Mucosa of descending colon (tissue), 3 donors: Measurements from ENCODE around the gene CEP290. TPM values are rescaled to one million over a fixed set of nuclear protein-coding genes. Genes with fewer than 3 reads are reported as not detected.
"Not testable (repeated sequence)": the region's sequence is repeated elsewhere in the genome, so short reads cannot be mapped to it uniquely, and the experiment has no call there.

Experiments used
- ATAC-seq: fragments of 200-7000 bp; cut with Tn5 transposase; one replicate; pipeline ENCODE4 v1.9.1; 2020; ENCODE audit warnings: mild to moderate bottlenecking, moderate library complexity
- DNase-seq, 3 donors: peaks; one replicate each; pipeline ENCODE4 v3.0.0-alpha.2; 2020
- H3K36me3 ChIP-seq: fragments of 200-600 bp; one replicate; pipeline ENCODE4 v1.8.0; 2021; ENCODE audit warnings: low read depth, mild to moderate bottlenecking
- H3K4me1 ChIP-seq: fragments of 200-600 bp; one replicate; pipeline ENCODE4 v1.8.0; 2021; ENCODE audit warnings: low read depth, mild to moderate bottlenecking
- H3K4me3 ChIP-seq: fragments of 200-600 bp; one replicate; pipeline ENCODE4 v1.8.0; 2021; ENCODE audit warnings: mild to moderate bottlenecking
- H3K9me3 ChIP-seq: fragments of 200-600 bp; one replicate; pipeline ENCODE4 v1.8.0; 2021; ENCODE audit warnings: mild to moderate bottlenecking
- CTCF ChIP-seq: fragments of 200-600 bp; IDR thresholded peaks from one replicate; pipeline ENCODE4 v1.8.0; 2022; ENCODE audit warnings: antibody characterized with exemption, mild to moderate bottlenecking
- intact Hi-C, 2 donors: fragments of 100-400 bp; cut with DNase I in 1 of 2; cut with micrococcal nuclease in 1 of 2; formaldehyde crosslinking; loops; one replicate each; pipeline versions ENCODE4 v1.11.0 to v1.11.1; 2022; cut with DNase I, micrococcal nuclease
- total RNA-seq, 3 donors: library from RNA; stranded (reverse); fragmentation: NEBNext Ultra II Directional in 2 of 3; extraction: Animal tissue kit (Norgen Biotek cat#: 25700) in 2 of 3; gene quantifications; one replicate each; pipeline versions ENCODE4 v1.2.1 to v1.2.4, GENCODE V29; 2021 to 2023
- donor health status: DM: no; HTN: no; CAD: no; lungs with moderate emphysema.
- donor health status: DM: no; HTN: no; CAD: no.
- donor health status: DM: no; HTN: yes; CAD: no.

CEP290 gene
- total RNA-seq, 3 donors from 2014 or later, result 6.8 to 13.0 (median 12.1) TPM

GRCh38 chr12:88035907-88036289 is 106.0 kb downstream of the CEP290 start:
- DNase-seq (peak in 1 of 3 donors; percentile 14), ATAC-seq (peak; percentile 60)
- TF ChIP-seq CTCF, result no peak
- H3K4me3 ChIP-seq, result peak overlapping the region; percentile 50
- intact Hi-C loops, result no loop called here
- no peaks in the 10 kb centered on the region for H3K9me3 ChIP-seq
- no peaks in the 10 kb centered on the region for H3K36me3 ChIP-seq
- H3K4me1 ChIP-seq, result peaks cover 16% of the 10 kb centered on the region

GRCh38 chr12:88035271-88035906 is 106.5 kb downstream of the CEP290 start:
- intact Hi-C loops, result no loop called here
- ATAC-seq (peak; percentile 99), DNase-seq (peak; percentile 91 to 93 (median 93))
- Histone ChIP-seq H3K4me3 (peak overlapping the region; percentile 50), H3K36me3 (no peaks in the 10 kb centered on the region), H3K4me1 (peaks cover 16% of the 10 kb centered on the region), H3K9me3 (no peaks in the 10 kb centered on the region)
- TF ChIP-seq CTCF, result no peak

GRCh38 chr12:88031161-88031560 is 110.7 kb downstream of the CEP290 start:
- ATAC-seq, DNase-seq: not testable (repeated sequence)

GRCh38 chr12:88029093-88029665 is 112.7 kb downstream of the CEP290 start, which contains the start of gene C12orf50:
C12orf50 (minus strand) TSS chr12:88029401; CDS start chr12:88026962, 2,439 bp downstream.
- no peak within 1 kb of the TSS for H3K4me3 ChIP-seq
- TF ChIP-seq CTCF, result no peak
- intact Hi-C loops, result no loop called here
- H3K9me3 ChIP-seq, result no peaks in the 10 kb centered on the region
- ATAC-seq, result peak; percentile 51
- H3K4me1 ChIP-seq, result no peaks in the 10 kb centered on the region
- no peaks in the 10 kb centered on the region for H3K36me3 ChIP-seq
- no peak for DNase-seq

More at GRCh38 chr12:88031161-88031560, 110.7 kb downstream of the CEP290 start:
- H3K9me3 ChIP-seq, H3K4me3 ChIP-seq, H3K4me1 ChIP-seq, intact Hi-C loops, H3K36me3 ChIP-seq: not testable (repeated sequence)

- H3K4me3 ChIP-seq, result no peak overlapping the region
- no peak for TF ChIP-seq CTCF
- DNase-seq (no peak), ATAC-seq (no peak)
- H3K9me3 ChIP-seq, result no peaks in the 10 kb centered on the region
- intact Hi-C loops, result no loop called here
- no peaks in the 10 kb centered on the region for H3K4me1 ChIP-seq
- no peaks in the 10 kb centered on the region for H3K36me3 ChIP-seq
Observed at GRCh38 chr12:88026196-88026595, 115.7 kb downstream of the CEP290 start.

GRCh38 chr12:88017964-88018363 is 123.9 kb downstream of the CEP290 start:
- H3K4me1 ChIP-seq, result no peaks in the 10 kb centered on the region
- intact Hi-C loops, result no loop called here
- peaks cover 7% of the 10 kb centered on the region for H3K9me3 ChIP-seq
- no peak for ATAC-seq
- no peak for TF ChIP-seq CTCF
- DNase-seq, result no peak
- H3K36me3 ChIP-seq, result no peaks in the 10 kb centered on the region
- H3K4me3 ChIP-seq, result no peak overlapping the region
